SK-N-MC (cell line): ENCODE data around the gene OR1B1.

Experiments
- EZH2 ChIP-seq: fragments of 200-600 bp; sonication (generic); IDR thresholded peaks from one replicate; pipeline ENCODE4 v1.6.1; 2017; ENCODE audit warnings: antibody characterized with exemption
- POLR2AphosphoS5 ChIP-seq: IDR thresholded peaks from 2 replicates; pipeline ENCODE4 v1.6.1; 2012; ENCODE audit warnings: mild to moderate bottlenecking, low read depth, low read length, borderline replicate concordance

GRCh38 chr9:122579874-122580273 lies 77.6 kb downstream of the OR1B1 start:
- no peak for TF ChIP-seq EZH2
- no peak for TF ChIP-seq POLR2AphosphoS5
